ENCODE results near the gene CERS6.

Gene CERS6

DNA sequence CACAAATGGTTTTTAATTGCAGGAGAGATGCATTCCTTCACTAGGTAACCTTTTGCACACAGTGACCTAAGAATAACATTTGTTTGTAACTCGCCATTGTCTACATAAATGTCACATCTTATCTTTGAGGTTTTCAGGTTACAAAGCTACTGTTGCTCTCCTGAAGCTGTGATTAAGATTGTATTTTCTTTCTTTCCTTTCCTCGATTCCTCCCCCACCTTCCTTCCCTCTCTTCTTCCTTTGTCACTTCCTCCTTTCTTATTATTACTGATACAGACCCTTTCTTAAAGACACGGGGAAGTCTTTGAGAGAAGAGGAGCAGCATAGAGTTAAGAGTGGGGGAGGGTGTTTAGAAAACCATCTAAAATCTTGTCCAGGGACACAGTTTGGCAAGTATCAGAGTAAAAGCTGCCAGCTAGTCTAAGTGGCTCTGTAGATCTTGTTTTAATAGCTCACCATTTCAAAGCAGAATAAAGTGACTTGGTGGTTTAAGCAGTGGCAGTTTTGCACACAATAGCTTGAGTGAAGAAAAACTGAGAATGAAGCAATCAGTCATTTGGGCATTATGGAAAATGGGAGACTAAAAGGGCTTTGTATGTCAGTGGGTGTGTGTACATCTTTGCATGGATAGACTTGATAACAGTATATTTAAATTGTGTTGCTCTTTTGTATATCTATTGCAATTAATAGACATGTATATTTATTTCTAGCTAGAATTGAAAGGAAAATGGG, 10.9 kb downstream of the CERS6 start:
- H3K4me3 Mint-ChIP-seq: no peak overlapping the region
- H3K27me3 Mint-ChIP-seq: no peaks in the 10 kb centered on the region
- H3K4me1 Mint-ChIP-seq (ENCODE audit: low read depth): peaks cover 79% of the 10 kb centered on the region
- intact Hi-C loops (cut with micrococcal nuclease): no loop called here
- no peaks in the 10 kb centered on the region for H3K36me3 Mint-ChIP-seq (ENCODE audit: low read depth)
- no peaks in the 10 kb centered on the region for H3K9me3 Mint-ChIP-seq
- no peak overlapping the region for H3K27ac Mint-ChIP-seq

DNA sequence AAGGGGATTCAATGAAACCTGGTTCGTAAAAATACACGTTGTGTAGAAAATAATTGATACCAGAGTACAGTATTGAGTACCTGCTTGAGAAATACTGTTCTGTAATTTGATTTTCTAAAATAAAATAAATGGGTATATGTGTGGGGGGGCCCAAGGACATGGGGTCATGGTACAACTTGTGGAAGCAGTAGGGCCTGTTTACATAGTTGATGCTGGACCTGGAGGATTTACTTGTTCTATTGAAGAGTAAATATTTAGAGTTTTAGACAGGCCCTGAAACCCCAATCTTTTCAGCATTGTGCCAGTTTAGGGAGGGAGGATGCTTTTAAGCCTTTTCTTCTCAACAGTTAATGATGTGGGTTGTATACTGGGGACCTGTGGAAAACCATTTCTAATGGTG, 11.7 kb downstream of the CERS6 start:
- intact Hi-C loops (cut with micrococcal nuclease): no loop called here
- H3K36me3 Mint-ChIP-seq (ENCODE audit: low read depth): no peaks in the 10 kb centered on the region
- H3K4me3 Mint-ChIP-seq: no peak overlapping the region
- H3K9me3 Mint-ChIP-seq: no peaks in the 10 kb centered on the region
- H3K27ac Mint-ChIP-seq: no peak overlapping the region
- peaks cover 78% of the 10 kb centered on the region for H3K4me1 Mint-ChIP-seq (ENCODE audit: low read depth)
- no peaks in the 10 kb centered on the region for H3K27me3 Mint-ChIP-seq

DNA sequence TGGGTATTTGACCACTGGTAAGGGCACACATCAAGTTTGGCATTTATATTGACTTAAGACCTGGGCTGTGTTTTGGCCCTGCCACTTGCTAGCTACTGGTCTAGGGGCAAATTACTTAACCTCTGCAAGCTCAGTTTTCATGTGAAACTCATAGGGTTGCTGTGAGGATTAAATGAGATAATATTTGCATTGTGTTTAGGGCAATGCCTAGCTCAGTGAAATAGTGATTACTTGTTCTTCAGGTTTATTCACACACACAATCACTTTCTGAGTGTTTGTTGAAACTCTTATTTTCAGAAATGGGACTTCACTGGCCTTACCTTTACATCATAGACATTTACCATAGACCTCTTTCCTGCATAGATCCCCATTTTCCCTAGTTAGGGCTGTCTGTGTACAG, 12.3 kb downstream of the CERS6 start:
- Mint-ChIP-seq H3K36me3 (ENCODE audit: low read depth) (no peaks in the 10 kb centered on the region), H3K27me3 (no peaks in the 10 kb centered on the region), H3K9me3 (no peaks in the 10 kb centered on the region), H3K27ac (no peak overlapping the region), H3K4me1 (ENCODE audit: low read depth) (peaks cover 78% of the 10 kb centered on the region), H3K4me3 (no peak overlapping the region)
- intact Hi-C loops (cut with micrococcal nuclease): no loop called here

DNA sequence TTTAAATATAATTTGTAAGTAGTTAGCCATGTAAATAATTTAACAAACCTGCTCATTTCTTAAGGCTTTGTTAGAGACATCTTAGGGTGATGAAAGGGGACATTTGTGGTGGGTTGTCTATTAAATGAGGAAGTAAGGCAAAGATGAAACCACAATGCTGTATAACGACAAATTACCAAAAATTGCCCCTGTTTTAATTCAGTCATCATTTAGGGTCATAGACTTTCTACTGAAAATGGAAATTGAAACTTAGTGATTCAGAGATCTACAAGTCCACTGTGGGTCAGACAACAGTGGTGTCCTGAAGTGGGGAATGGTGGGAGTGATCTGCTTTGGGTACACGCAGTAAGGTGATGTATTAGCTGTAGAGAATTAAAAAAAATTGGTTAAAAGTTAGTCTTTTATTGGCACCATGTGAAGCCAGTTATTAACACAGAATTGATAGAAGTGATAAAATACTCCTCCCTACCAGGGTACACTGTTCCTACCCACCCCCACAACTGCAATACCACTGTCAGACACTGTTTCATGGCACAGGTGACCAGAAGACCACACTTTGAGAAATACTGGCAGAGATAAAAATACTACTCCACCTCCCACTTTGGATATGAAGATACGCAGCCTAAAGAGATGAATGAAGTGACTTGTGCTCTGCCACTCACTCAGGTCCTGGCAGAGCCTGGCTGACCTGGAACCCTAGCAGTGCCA, 13.4 kb downstream of the CERS6 start:
- no peaks in the 10 kb centered on the region for H3K9me3 Mint-ChIP-seq
- H3K27me3 Mint-ChIP-seq: no peaks in the 10 kb centered on the region
- no peaks in the 10 kb centered on the region for H3K36me3 Mint-ChIP-seq (ENCODE audit: low read depth)
- H3K27ac Mint-ChIP-seq: peak overlapping the region; percentile 8
- H3K4me3 Mint-ChIP-seq: no peak overlapping the region
- intact Hi-C loops (cut with micrococcal nuclease): no loop called here
- H3K4me1 Mint-ChIP-seq (ENCODE audit: low read depth): peaks cover 72% of the 10 kb centered on the region

DNA sequence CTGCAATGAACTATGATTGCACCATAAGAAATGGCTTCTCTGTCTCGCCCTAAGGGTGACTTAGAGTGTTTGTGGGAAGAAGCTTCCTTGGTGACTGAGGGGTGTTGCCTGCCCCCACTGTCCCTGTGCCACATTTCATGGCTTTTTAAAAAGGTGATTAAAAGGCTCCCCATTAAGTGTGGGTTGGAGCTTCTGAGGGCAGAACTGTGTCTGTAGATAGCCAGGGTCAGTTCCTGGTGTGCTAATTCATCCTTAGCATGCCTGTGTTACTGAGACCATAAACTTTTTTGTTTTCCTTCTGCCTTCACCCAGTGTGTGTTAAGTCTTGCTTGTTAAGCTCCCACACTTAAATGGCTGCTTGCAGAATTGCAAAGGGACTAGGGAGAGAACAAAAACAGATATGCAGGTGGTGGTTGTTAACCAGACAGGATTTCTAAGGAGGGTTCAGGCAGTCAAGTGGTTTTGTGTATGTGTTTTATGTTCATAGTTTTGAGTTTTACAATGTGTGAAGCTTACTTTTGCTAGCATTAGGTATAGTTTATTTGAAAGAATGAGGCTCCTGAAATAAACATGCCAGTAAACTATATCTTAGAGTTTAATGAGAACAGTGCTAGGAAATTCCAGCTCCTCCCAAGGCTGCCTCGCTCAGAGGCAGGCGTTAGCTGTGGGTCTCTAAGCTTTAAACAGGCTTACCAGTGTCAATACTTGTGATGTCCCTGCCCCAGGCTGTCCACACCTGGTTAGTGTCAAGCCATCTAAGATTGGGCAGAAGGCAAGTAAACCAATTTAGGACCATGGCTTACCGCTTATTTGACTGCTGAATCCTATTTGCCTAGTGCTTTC, 14.5 kb downstream of the CERS6 start:
- Mint-ChIP-seq H3K4me3 (no peak overlapping the region), H3K4me1 (ENCODE audit: low read depth) (peaks cover 61% of the 10 kb centered on the region), H3K27me3 (no peaks in the 10 kb centered on the region), H3K9me3 (no peaks in the 10 kb centered on the region), H3K36me3 (ENCODE audit: low read depth) (no peaks in the 10 kb centered on the region), H3K27ac (no peak overlapping the region)
- intact Hi-C loops (cut with micrococcal nuclease): no loop called here

DNA sequence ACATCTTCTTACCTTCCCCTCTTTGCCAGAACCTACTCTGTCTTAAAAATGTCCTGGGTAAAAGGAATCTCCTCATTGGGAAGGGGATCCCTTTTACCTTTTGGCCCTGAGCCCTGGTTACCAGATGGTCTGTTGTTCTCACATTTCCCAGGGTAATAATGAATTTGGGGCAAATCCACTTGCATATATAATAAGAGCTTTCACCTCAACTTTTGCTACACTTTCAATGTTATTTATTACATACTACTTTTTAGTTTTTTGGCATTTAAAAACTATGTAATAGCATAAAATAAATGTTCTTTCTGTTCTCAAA, 15.0 kb downstream of the CERS6 start:
- Mint-ChIP-seq H3K27me3 (no peaks in the 10 kb centered on the region), H3K36me3 (ENCODE audit: low read depth) (no peaks in the 10 kb centered on the region), H3K27ac (no peak overlapping the region), H3K4me1 (ENCODE audit: low read depth) (peaks cover 55% of the 10 kb centered on the region), H3K4me3 (no peak overlapping the region), H3K9me3 (no peaks in the 10 kb centered on the region)
- intact Hi-C loops (cut with micrococcal nuclease): no loop called here

DNA sequence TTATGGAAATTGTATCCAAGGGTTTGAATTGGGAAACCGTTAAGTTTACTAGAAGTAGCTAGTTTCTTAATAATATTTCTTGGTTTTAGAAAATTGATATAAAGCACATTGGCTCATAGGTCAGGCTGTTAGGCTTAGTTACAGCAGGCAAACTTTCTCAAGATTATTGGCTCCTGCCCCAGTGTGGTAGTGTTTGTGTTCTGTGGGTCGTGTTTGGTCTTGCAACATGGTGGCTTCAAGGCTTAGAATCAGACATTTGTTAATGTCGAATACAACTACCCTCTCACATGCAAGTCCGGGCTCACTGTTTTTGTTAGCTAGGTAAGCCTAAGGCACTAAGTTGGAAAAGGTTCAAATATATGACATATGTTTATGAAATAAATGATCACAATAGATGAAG, 19.6 kb downstream of the CERS6 start:
- peaks cover 34% of the 10 kb centered on the region for H3K4me1 Mint-ChIP-seq (ENCODE audit: low read depth)
- H3K27ac Mint-ChIP-seq: no peak overlapping the region
- H3K9me3 Mint-ChIP-seq: no peaks in the 10 kb centered on the region
- intact Hi-C loops (cut with micrococcal nuclease): no loop called here
- H3K27me3 Mint-ChIP-seq: no peaks in the 10 kb centered on the region
- H3K4me3 Mint-ChIP-seq: no peak overlapping the region
- no peaks in the 10 kb centered on the region for H3K36me3 Mint-ChIP-seq (ENCODE audit: low read depth)

DNA sequence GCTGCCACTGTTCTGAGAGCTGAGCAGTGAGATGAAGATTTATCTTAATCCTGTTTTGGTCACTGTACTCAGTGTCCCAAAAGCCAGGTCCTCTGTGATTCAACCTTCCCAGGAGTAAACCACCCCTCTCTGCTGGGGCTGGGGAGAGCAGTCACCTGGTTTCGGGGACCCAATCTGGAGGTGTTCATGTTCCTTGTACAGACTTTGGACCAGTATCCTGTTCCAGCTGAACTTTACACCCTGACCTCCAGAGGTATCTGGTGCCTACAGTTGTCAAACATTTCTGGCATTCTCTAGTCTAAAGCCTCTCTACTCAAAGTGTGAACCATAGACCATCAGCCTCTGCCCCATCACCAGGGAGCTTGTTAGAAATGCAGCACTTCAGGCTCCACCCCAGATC, 22.1 kb downstream of the CERS6 start:
- Mint-ChIP-seq H3K9me3 (no peaks in the 10 kb centered on the region), H3K27ac (no peak overlapping the region), H3K4me1 (ENCODE audit: low read depth) (peaks cover 27% of the 10 kb centered on the region), H3K4me3 (no peak overlapping the region), H3K36me3 (ENCODE audit: low read depth) (no peaks in the 10 kb centered on the region), H3K27me3 (no peaks in the 10 kb centered on the region)
- intact Hi-C loops (cut with micrococcal nuclease): no loop called here

DNA sequence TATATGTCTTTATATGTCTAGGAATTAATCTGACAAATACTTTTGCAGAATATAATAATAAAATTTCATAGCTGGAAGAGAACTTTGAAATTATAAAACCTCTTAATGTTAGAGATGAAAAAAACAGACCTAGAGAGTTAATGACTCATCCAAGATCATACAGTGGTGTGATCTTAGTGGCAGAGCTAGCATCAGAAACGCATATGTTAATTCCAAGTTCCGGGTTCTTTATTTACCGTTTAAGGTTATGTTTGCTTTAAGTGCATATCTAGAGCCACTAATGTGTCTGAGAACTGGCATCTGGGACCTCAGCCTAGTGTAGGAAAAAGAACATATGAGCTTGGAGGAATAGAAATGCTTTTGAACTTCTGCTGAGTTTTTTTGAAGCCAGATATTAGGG, 24.3 kb downstream of the CERS6 start:
- H3K27me3 Mint-ChIP-seq: no peaks in the 10 kb centered on the region
- no peaks in the 10 kb centered on the region for H3K36me3 Mint-ChIP-seq (ENCODE audit: low read depth)
- peaks cover 29% of the 10 kb centered on the region for H3K4me1 Mint-ChIP-seq (ENCODE audit: low read depth)
- no peak overlapping the region for H3K4me3 Mint-ChIP-seq
- intact Hi-C loops (cut with micrococcal nuclease): no loop called here
- no peaks in the 10 kb centered on the region for H3K9me3 Mint-ChIP-seq
- H3K27ac Mint-ChIP-seq: no peak overlapping the region

DNA sequence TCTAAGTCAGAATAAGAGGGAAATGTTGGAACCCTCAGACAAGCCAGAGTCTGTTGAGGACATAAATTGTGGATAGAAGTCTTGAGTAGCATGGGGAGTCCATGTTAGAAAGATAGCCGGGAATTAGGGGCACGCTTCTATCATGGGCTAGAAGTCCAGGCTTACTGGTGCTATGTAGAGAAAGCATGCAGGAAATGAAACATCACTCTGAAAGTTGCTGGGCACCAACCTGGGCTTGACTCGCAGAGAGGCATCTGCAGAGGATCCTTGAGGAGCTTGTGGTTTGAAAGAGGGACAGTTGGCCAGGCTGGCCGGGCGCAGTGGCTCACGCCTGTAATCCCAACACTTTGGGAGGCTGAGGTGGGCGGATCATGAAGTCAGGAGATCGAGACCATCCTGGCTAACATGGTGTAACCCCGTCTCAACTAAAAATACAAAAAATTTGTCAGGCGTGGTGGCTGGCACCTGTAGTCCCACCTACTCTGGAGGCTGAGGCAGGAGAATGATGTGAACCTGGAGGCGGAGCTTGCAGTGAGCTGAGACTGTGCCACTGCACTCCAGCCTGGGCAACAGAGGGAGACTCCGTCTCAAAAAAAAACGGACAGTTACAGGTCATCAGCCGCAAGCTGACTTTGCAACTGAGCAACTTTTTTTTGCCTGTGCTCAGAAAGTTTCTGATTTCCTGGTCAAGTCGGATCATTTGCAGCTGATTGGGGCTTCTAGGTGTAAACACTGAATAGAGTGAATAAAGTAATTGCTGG, 24.9 kb downstream of the CERS6 start:
- H3K27me3 Mint-ChIP-seq: no peaks in the 10 kb centered on the region
- H3K36me3 Mint-ChIP-seq (ENCODE audit: low read depth): no peaks in the 10 kb centered on the region
- H3K9me3 Mint-ChIP-seq: no peaks in the 10 kb centered on the region
- peaks cover 32% of the 10 kb centered on the region for H3K4me1 Mint-ChIP-seq (ENCODE audit: low read depth)
- H3K4me3 Mint-ChIP-seq: no peak overlapping the region
- intact Hi-C loops (cut with micrococcal nuclease): no loop called here
- no peak overlapping the region for H3K27ac Mint-ChIP-seq

DNA sequence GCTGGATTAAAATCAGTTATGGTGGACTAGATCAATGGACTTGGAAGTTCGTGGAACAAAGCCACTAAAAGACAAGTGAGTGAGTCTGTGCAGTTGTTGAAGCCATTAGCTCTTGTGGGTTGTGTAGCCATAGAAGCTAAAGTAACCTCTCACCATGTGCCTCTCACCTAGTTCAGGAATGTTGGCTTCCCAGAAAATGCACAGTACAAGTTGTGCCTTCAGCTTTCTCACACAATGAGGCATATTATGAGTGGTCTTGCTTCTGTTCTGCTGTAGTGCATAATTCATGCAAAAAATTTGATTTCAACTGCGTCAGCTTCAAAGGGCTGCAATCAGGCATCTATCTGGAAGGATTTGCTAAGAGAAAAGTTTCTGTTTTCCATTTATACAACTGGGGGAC, 26.2 kb downstream of the CERS6 start:
- no peaks in the 10 kb centered on the region for H3K27me3 Mint-ChIP-seq
- no peak overlapping the region for H3K27ac Mint-ChIP-seq
- H3K9me3 Mint-ChIP-seq: no peaks in the 10 kb centered on the region
- peaks cover 22% of the 10 kb centered on the region for H3K4me1 Mint-ChIP-seq (ENCODE audit: low read depth)
- no peaks in the 10 kb centered on the region for H3K36me3 Mint-ChIP-seq (ENCODE audit: low read depth)
- no peak overlapping the region for H3K4me3 Mint-ChIP-seq
- intact Hi-C loops (cut with micrococcal nuclease): no loop called here

DNA sequence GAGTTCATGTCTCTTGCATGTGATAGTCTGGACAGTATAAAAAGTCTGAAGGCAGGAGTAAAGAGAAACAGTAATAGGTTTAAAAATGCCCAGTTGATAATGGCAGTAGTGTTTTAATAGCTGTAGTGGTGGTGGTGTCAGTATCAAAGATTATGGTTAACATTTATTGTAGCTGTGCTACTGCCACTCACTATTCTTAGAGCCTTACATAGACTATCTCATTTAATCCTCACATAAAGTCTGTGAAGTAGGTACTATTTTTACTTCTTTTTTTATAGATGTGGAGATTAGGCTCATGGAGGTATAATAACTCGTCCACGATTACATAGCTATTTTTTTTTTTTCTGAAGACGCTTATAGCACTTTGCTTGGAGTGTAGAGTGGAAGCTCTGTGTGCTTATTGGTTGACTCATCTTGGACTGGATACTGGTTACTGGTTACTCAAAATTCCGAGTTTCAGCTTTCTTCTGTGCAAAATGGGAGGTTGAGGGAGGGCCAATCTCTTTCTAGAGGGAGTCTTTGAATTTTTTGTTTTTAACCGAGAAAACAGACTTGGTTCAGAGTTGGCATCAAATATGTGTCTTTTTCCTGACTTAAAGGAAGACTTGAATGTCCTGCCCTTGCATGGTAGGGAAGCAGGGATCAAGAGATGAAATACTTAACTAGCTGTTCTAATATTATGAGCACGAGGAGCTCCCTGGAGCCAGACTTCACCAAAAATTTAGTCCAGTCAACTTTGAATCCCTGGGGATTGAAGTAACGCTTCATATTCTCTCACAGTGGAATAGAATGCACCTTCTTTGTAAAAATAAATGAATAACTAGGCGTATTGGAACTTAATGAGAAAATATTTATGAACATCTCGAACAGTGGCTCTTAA, 27.1 kb downstream of the CERS6 start:
- no peaks in the 10 kb centered on the region for H3K27me3 Mint-ChIP-seq
- H3K4me3 Mint-ChIP-seq: no peak overlapping the region
- H3K27ac Mint-ChIP-seq: no peak overlapping the region
- no peaks in the 10 kb centered on the region for H3K36me3 Mint-ChIP-seq (ENCODE audit: low read depth)
- intact Hi-C loops (cut with micrococcal nuclease): no loop called here
- peaks cover 22% of the 10 kb centered on the region for H3K4me1 Mint-ChIP-seq (ENCODE audit: low read depth)
- H3K9me3 Mint-ChIP-seq: no peaks in the 10 kb centered on the region

DNA sequence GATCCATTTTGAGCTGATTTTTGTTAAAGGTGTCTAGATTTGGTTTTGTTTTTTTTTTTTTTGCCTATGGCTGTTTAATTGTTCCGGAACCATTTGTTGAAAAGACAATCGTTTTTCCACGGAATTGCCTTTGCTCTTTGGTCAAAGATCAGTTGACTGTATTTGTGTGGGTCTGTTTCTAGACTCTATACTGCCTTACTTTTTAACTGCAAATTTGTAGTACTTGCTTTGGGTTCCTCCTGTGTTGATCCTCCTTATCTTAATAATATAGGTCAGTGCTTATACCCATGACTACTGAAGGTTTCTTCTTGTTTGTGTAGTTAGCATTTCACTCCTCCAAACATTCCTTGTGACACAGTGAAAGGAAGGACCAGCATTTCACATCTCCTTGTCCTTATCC, 30.4 kb downstream of the CERS6 start:
- intact Hi-C loops (cut with micrococcal nuclease): no loop called here
- Mint-ChIP-seq H3K27ac (no peak overlapping the region), H3K9me3 (no peaks in the 10 kb centered on the region), H3K4me1 (ENCODE audit: low read depth) (peaks cover 27% of the 10 kb centered on the region), H3K27me3 (no peaks in the 10 kb centered on the region), H3K36me3 (ENCODE audit: low read depth) (no peaks in the 10 kb centered on the region), H3K4me3 (no peak overlapping the region)
